HFF-Myc (cell line): ENCODE data around the gene ALAS2.

ENCODE experiments used
- DNase-seq: peaks from one replicate; pipeline ENCODE4 v3.0.0-alpha.2; 2011; ENCODE audit warnings: low read depth; ENCODE audit errors: extremely low read depth
- H3K4me3 ChIP-seq: replicated peaks from 2 replicates; pipeline ENCODE4 v1.5.1; 2011; ENCODE audit warnings: low read depth, mild to moderate bottlenecking, control low read depth, low read length
- TF ChIP-seq, protein P1 (sequence below): IDR thresholded peaks from 2 replicates; pipeline ENCODE4 v1.5.1; 2012; ENCODE audit warnings: mild to moderate bottlenecking, low read depth, low read length, control low read depth; ENCODE audit errors: missing control alignments

ALAS2 gene

DNA sequence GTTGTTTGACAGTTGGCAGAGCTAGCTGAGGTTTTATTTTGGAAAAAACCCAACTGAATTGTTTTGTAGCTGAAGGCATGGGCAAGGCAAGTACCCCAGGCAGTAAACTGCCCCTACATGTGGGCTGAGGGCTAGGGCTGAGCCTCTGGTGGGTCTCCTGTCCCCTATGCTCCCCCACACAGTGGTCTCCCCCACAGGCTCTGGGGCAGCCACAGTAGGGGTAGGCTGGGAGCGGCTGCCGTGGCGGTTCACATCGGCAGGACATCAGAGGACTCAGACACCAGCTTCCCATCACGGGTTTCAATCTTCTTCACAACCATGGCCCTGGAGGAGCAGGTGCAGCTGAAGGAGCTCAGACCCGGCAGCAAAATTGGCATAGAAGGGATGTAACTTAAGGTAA lies 10.7 kb upstream of the ALAS2 start:
- DNase-seq = no peak
- TF ChIP-seq, protein P1, sequence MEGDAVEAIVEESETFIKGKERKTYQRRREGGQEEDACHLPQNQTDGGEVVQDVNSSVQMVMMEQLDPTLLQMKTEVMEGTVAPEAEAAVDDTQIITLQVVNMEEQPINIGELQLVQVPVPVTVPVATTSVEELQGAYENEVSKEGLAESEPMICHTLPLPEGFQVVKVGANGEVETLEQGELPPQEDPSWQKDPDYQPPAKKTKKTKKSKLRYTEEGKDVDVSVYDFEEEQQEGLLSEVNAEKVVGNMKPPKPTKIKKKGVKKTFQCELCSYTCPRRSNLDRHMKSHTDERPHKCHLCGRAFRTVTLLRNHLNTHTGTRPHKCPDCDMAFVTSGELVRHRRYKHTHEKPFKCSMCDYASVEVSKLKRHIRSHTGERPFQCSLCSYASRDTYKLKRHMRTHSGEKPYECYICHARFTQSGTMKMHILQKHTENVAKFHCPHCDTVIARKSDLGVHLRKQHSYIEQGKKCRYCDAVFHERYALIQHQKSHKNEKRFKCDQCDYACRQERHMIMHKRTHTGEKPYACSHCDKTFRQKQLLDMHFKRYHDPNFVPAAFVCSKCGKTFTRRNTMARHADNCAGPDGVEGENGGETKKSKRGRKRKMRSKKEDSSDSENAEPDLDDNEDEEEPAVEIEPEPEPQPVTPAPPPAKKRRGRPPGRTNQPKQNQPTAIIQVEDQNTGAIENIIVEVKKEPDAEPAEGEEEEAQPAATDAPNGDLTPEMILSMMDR = no peak
- H3K4me3 ChIP-seq = no peak overlapping the region

DNA sequence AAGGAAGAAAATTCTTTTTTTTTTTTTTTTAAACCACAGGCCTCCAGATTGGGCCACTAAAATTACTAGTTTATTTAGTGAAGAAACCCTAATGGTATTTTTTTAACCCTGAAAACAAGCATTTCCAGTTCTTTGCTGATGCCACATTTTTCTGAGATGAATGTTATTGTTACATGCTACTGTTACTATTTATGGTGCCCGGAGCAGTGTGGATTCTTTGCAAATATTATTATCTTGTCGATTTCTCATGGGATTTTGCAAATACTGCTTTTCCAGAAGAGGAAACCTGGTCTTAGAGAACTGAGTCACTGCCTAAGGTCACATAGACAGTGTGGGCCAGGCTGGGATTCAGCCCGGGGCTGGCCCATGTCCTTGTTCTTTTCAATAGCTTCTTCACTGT lies 8.7 kb upstream of the ALAS2 start:
- TF ChIP-seq, protein P1 = no peak
- DNase-seq = no peak
- H3K4me3 ChIP-seq = no peak overlapping the region

DNA sequence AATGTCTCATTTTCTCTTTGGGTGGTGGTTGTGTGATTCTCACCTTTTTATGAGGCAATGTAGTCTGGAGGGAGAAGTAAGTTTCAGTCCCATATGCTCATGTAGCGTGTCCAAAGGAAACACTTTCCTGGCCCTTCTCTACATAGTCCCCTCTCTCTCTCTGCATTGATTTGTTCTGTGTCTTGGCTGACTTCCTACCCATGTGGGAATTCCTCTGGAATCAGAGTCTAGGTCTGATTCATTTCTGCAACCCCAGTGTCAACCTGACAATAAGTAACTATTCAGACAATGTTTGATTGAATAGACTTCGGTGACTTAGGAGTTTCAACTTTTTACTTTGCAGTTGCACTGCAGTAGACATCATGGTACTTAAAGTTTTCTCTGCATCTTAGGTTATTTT lies 2.7 kb upstream of the ALAS2 start:
- DNase-seq = no peak
- TF ChIP-seq, protein P1 = no peak
- H3K4me3 ChIP-seq = no peak overlapping the region

DNA sequence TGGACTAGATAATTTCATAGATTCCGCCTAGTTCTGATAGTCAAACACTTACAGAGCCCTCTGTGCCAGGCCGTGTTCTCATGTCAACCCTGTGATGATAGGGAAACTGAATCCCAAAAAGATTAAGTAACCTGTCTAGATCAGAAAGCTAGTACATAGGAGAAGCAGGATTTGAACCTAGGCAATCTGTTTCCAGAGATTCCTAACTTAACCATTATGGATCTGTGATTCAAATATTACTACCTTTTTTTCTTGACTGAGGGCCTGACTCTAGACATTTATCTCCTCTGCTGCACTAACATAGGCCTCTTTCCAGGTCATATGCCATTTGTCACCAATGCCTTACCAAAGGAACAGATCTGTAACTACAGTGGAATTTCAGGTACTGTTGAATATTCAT lies 1.5 kb downstream of the ALAS2 start:
- TF ChIP-seq, protein P1 = no peak
- DNase-seq = no peak
- H3K4me3 ChIP-seq = no peak overlapping the region

DNA sequence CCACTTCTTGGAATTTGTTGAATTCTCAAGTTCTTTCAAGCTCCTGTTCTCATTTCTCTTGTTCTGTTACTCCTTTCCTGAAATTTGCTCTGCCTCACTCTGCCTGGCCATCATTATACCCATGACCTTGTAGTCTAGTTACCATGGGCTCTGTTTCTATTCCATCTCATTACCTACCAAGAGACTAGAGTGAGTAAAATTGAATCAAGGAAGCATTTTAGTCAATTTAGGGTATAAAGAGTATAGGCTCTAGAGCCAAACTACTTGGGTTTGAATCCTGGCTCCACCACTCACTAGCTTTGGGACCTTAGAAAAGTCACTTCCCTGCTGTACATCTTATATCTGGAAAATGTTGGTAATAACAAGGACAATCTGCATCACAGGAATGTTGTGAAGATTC lies 2.2 kb downstream of the ALAS2 start:
- H3K4me3 ChIP-seq = no peak overlapping the region
- TF ChIP-seq, protein P1 = no peak
- no peak for DNase-seq

DNA sequence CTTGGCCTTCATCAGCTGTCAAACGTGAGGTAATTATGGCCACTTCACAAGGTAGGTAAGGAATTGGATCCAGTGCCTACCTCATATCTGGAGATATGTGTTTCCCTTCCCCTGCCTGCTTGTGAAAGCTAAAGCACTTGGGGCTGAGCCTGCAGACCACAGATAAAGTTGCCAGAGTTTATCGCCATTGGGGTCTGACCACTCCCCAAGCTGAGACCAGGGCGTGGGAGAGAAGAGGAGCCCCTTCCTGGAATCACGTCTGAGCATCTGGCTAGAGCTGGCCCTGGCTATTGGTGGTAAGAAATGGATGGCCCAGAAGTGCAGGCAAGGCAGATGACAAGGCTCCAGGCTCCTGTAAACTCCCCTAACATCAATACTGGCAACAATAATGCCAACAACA lies 2.7 kb downstream of the ALAS2 start:
- no peak overlapping the region for H3K4me3 ChIP-seq
- DNase-seq = no peak
- TF ChIP-seq, protein P1 = no peak

DNA sequence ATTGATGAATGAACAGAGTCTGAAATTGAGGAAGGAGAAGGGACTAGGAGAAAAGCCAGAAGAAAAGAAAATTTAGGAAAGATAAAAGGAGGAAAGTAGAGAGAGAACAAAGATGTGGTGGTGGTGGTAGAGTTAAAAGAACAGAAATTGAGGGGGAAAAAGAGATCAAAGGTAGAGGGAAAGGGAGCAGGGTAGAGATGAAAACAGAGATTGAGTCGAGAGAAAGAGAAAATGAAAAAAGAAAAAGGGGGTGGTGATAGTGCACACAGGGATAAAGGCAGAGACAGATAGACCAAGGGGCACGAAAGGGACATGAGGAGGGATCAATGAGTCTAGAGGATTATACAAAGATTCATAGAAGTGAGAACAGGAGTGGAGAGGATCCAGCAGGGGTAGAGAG lies 3.9 kb downstream of the ALAS2 start:
- TF ChIP-seq, protein P1 = no peak
- DNase-seq = no peak

More for the DNA sequence above, 3.9 kb downstream of the ALAS2 start:
- no peak overlapping the region for H3K4me3 ChIP-seq
